ENCODE results near the gene SPCS2.

Gene SPCS2

DNA sequence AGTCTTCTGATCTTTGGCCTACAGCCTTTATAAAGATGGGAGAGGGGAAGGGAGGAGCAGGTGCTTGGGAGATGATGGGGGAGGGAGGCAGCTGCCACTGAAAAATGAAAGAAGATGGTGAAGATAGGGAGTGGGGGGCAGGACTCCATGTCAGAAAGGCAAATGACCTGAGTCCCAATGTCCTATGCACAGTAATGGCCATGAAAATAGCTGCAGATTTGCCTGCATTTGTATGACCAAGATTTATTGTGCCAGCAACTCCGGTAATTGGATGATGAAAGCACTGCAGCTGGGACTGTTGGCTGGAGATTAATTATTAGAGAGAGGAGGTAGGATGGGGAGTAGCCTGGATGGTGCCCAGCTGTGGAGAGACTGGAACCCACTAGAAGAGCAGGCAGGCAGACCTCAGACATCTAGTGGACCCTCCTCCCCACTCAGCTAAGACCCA lies 75.7 kb downstream of the SPCS2 start:
- no peak overlapping the region for H3K4me3 ChIP-seq (ENCODE audit: low read depth in 1 of 2, low read length in 2 of 2)
- H3K27ac ChIP-seq (ENCODE audit: low read length), result no peak overlapping the region
- H3K4me1 ChIP-seq (ENCODE audit: control insufficient read depth in 1 of 2, insufficient read depth in 2 of 2, low read length in 2 of 2), result peaks cover 0 to 5% of the 10 kb centered on the region in 2 donors
- no peaks in the 10 kb centered on the region for H3K36me3 ChIP-seq (ENCODE audit: control insufficient read depth in 1 of 2, insufficient read depth in 2 of 2, low read length in 2 of 2)
- no peaks in the 10 kb centered on the region for H3K9me3 ChIP-seq (ENCODE audit: control insufficient read depth in 1 of 2, low read length in 2 of 2)
- no peaks in the 10 kb centered on the region for H3K27me3 ChIP-seq (ENCODE audit: low read depth, low read length)

DNA sequence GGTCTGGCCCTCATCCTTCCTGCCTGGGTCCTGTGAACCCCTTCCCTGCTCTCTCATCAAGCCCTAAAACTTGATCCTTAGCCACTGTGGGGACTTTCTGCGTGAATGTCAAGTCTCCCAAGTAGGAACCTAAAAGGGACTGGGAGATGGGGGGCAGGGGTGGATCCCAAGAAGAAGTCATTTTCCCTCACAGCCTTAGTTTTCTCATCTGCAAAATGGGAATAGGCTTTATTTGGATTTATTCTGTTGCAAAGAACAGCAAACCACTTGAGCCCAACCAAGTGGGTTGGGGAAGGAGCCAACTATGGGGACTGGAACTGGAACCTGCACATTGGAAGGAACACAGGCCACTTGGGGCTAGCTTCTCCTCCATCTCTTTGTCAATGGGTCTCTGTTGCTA lies 76.5 kb downstream of the SPCS2 start:
- Histone ChIP-seq H3K4me3 (ENCODE audit: low read depth in 1 of 2, low read length in 2 of 2) (no peak overlapping the region), H3K27ac (ENCODE audit: low read length) (no peak overlapping the region), H3K36me3 (ENCODE audit: control insufficient read depth in 1 of 2, insufficient read depth in 2 of 2, low read length in 2 of 2) (no peaks in the 10 kb centered on the region), H3K4me1 (ENCODE audit: control insufficient read depth in 1 of 2, insufficient read depth in 2 of 2, low read length in 2 of 2) (peaks cover 0 to 5% of the 10 kb centered on the region in 2 donors), H3K9me3 (ENCODE audit: control insufficient read depth in 1 of 2, low read length in 2 of 2) (no peaks in the 10 kb centered on the region), H3K27me3 (ENCODE audit: low read depth, low read length) (no peaks in the 10 kb centered on the region)

DNA sequence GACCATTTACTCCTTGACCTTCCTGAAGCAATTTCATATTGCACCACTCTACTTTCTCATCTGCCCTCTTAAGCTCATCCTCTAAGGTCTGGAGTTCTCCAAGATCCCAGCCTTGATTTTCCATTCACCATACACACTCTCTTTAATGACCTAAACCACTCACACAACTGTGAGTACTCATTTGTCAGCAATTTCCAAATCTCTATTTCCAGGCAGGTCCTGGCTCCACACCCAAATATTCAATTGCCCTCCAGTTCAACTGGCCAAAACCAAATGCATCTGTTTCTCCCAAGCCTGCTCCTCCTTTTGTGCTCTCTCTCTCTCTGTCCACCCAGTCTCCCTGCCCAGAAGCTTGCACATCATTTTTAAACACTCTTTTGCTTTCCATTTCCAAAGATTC lies 79.3 kb downstream of the SPCS2 start:
- Histone ChIP-seq H3K27ac (ENCODE audit: low read length) (no peak overlapping the region), H3K27me3 (ENCODE audit: low read depth, low read length) (no peaks in the 10 kb centered on the region), H3K36me3 (ENCODE audit: control insufficient read depth in 1 of 2, insufficient read depth in 2 of 2, low read length in 2 of 2) (no peaks in the 10 kb centered on the region), H3K4me3 (ENCODE audit: low read depth in 1 of 2, low read length in 2 of 2) (no peak overlapping the region), H3K9me3 (ENCODE audit: control insufficient read depth in 1 of 2, low read length in 2 of 2) (no peaks in the 10 kb centered on the region), H3K4me1 (ENCODE audit: control insufficient read depth in 1 of 2, insufficient read depth in 2 of 2, low read length in 2 of 2) (peaks cover 0 to 4% of the 10 kb centered on the region in 2 donors)
